Suprapubic skin (tissue), 4 donors: ENCODE data around the gene ZIM2.

Experiments used
- EP300 ChIP-seq: sonication (generic); formaldehyde crosslinking; IDR thresholded peaks from one replicate; pipeline ENCODE4 v1.6.1; 2017; ENCODE audit warnings: antibody characterized with exemption
- POLR2A ChIP-seq, 2 donors: fragments of 450-650 bp; IDR thresholded peaks; one replicate each; pipeline ENCODE4 v1.6.1; 2017; ENCODE audit warnings: antibody characterized with exemption in 2 of 2, mild to moderate bottlenecking in 2 of 2, moderate library complexity in 2 of 2
- POLR2AphosphoS5 ChIP-seq, 3 donors: sonication (generic); formaldehyde crosslinking; IDR thresholded peaks; one replicate each; pipeline ENCODE4 v1.6.1; 2017; ENCODE audit warnings: antibody characterized with exemption in 3 of 3
- TF ChIP-seq, protein P1 (sequence below), 2 donors: fragments of 200-600 bp in 1 of 2; fragments of 450-650 bp in 1 of 2; sonication (generic) in 1 of 2; IDR thresholded peaks; one replicate each; pipeline ENCODE4 v1.5.1; 2016 to 2019; ENCODE audit warnings: antibody characterized with exemption in 2 of 2, mild to moderate bottlenecking in 1 of 2, moderate library complexity in 1 of 2

DNA sequence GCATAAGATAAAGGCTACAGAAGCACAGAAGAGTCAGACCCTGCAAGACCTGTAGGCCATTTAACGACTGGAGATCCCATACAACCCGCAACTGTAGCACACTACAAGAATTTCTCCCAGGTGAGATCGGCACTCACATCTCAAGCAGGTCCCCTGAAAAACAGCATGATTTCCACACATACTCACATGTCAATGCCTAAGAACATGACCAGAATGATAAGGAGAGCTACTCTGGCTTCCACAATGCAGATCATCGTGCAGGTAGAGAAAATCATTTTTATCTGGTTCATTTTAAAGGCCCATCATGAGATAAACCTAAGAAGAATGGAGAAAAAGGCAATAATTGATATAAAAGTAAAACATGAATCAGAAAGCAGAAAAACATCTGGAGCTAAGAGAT, 17.5 kb upstream of the ZIM2 start:
- TF ChIP-seq EP300 (no peak), POLR2A (IDR thresholded peaks at IDR 0.05) (no peak), POLR2AphosphoS5 (IDR thresholded peaks at IDR 0.05) (no peak)
- TF ChIP-seq, protein P1, sequence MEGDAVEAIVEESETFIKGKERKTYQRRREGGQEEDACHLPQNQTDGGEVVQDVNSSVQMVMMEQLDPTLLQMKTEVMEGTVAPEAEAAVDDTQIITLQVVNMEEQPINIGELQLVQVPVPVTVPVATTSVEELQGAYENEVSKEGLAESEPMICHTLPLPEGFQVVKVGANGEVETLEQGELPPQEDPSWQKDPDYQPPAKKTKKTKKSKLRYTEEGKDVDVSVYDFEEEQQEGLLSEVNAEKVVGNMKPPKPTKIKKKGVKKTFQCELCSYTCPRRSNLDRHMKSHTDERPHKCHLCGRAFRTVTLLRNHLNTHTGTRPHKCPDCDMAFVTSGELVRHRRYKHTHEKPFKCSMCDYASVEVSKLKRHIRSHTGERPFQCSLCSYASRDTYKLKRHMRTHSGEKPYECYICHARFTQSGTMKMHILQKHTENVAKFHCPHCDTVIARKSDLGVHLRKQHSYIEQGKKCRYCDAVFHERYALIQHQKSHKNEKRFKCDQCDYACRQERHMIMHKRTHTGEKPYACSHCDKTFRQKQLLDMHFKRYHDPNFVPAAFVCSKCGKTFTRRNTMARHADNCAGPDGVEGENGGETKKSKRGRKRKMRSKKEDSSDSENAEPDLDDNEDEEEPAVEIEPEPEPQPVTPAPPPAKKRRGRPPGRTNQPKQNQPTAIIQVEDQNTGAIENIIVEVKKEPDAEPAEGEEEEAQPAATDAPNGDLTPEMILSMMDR (IDR thresholded peaks at IDR 0.05): no peak
